ENCODE data around the gene MUC21. TPM values are rescaled to one million over a fixed set of nuclear protein-coding genes. Genes with fewer than 3 reads are reported as not detected.
"Not testable (repeated sequence)": the region's sequence is repeated elsewhere in the genome, so short reads cannot be mapped to it uniquely, and the experiment has no call there.

Gene MUC21
- total RNA-seq, 2 donors from 2014 or later: not detected

DNA sequence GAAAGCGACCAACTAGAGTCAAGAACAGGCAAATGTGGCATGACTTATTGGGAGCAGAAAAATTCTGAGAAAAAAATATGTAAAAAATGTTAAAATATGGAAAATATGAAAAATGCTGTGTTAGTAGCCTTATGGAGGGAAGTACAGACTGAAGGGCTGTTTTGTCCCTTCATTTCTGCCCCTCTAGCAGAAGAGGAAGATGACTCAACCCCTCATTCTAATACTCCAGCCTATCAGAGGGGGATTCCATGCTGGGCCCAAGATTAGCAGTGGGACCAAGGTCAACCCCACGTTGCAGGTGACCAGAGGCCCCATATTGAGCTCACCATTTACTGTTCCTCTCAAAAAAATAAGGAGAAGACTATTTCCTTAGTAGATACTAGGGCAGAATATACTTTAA lies 8.4 kb downstream of the MUC21 start:
- no peak for DNase-seq (ENCODE audit: low spot score)
- no peaks in the 10 kb centered on the region for H3K4me1 ChIP-seq
- H3K9me3 ChIP-seq: no peaks in the 10 kb centered on the region
- no peak overlapping the region for H3K4me3 ChIP-seq
- no peaks in the 10 kb centered on the region for H3K27me3 ChIP-seq
- no peaks in the 10 kb centered on the region for H3K36me3 ChIP-seq
- TF ChIP-seq, protein P1, sequence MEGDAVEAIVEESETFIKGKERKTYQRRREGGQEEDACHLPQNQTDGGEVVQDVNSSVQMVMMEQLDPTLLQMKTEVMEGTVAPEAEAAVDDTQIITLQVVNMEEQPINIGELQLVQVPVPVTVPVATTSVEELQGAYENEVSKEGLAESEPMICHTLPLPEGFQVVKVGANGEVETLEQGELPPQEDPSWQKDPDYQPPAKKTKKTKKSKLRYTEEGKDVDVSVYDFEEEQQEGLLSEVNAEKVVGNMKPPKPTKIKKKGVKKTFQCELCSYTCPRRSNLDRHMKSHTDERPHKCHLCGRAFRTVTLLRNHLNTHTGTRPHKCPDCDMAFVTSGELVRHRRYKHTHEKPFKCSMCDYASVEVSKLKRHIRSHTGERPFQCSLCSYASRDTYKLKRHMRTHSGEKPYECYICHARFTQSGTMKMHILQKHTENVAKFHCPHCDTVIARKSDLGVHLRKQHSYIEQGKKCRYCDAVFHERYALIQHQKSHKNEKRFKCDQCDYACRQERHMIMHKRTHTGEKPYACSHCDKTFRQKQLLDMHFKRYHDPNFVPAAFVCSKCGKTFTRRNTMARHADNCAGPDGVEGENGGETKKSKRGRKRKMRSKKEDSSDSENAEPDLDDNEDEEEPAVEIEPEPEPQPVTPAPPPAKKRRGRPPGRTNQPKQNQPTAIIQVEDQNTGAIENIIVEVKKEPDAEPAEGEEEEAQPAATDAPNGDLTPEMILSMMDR (IDR thresholded peaks at IDR 0.05): no peak
- H3K27ac ChIP-seq: no peak overlapping the region

DNA sequence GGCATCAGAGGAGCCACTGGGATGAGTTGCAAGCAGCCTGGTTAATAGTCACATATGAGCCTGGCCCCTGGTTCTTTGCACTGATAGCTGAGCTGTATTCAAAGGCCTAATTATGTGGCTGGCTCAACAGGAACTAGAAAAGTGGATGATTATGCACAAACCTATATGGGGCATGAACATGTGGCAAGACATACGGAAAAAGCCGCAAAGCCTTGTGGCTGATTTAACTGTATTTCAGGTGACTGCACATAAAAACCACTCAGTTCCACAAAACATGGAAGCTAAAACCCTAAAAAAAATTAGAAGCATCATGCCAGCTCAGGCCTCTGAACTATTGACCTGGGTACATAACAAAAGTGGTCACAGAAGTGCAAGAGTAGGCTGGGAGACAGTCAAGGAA lies 13.8 kb downstream of the MUC21 start:
- no peaks in the 10 kb centered on the region for H3K36me3 ChIP-seq
- H3K27me3 ChIP-seq: no peaks in the 10 kb centered on the region
- TF ChIP-seq, protein P1 (IDR thresholded peaks at IDR 0.05): no peak
- H3K4me3 ChIP-seq: no peak overlapping the region
- no peak overlapping the region for H3K27ac ChIP-seq
- H3K9me3 ChIP-seq: no peaks in the 10 kb centered on the region
- H3K4me1 ChIP-seq: no peaks in the 10 kb centered on the region
- no peak for DNase-seq (ENCODE audit: low spot score)

DNA sequence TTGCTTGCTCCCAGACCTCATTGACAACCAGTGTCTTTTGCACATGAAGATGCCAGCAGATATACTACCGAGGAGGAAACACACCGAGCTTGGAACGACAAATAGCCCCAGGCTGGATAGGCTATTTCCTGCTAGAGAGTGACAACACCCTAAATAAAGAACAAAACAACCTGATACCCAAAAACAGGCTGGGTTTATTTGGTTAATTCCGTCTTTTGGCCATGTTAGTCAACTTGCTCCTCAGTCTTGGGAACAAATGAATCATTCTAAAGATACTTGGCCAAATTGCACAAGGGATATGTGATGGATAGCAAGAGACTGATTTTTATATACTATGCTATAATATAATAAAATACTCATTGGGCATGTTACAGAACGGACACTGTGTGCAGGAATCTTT lies 15.3 kb downstream of the MUC21 start:
- H3K27ac ChIP-seq: no peak overlapping the region
- TF ChIP-seq, protein P1 (IDR thresholded peaks at IDR 0.05): no peak
- H3K36me3 ChIP-seq: no peaks in the 10 kb centered on the region
- no peaks in the 10 kb centered on the region for H3K9me3 ChIP-seq
- H3K4me3 ChIP-seq: no peak overlapping the region
- H3K4me1 ChIP-seq: no peaks in the 10 kb centered on the region
- H3K27me3 ChIP-seq: no peaks in the 10 kb centered on the region
- DNase-seq (ENCODE audit: low spot score): no peak

DNA sequence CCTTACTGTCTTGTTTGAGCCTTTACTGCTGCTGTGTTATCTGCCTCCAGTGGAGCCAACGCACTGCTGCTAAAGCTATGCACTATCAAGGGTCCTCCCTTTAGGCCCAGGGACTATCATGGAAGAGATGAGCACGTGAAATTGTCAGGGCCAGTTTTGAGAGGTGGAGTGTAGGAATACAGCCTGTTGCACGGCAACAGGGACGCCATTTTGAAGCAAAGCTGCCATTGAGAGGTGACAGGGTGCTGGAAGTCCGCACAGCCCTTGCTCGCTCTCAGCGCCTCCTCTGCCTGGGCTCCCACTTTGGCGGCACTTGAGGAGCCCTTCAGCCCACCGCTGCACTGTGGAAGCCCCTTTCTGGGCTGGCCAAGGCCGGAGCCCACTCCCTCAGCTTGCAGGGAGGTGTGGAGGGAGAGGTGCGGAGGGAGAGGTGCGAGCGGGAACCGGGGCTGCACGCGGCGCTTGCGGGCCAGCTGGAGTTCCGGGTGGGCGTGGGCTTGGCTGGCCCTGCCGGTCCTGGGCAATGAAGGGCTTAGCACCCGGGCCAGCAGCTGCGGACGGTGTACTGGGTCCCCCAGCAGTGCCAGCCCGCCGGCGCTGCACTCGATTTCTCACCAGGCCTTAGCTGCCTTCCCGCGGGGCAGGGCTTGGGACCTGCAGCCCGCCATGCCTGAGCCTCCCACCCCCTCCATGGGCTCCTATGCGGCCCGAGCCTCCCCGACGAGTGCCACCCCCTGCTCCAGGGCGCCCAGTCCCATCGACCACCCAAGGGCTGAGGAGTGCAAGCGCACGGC lies 16.7 kb downstream of the MUC21 start:
- not testable (repeated sequence) for H3K27ac ChIP-seq; DNase-seq (ENCODE audit: low spot score); H3K27me3 ChIP-seq; H3K4me3 ChIP-seq; H3K9me3 ChIP-seq; H3K4me1 ChIP-seq; H3K36me3 ChIP-seq

DNA sequence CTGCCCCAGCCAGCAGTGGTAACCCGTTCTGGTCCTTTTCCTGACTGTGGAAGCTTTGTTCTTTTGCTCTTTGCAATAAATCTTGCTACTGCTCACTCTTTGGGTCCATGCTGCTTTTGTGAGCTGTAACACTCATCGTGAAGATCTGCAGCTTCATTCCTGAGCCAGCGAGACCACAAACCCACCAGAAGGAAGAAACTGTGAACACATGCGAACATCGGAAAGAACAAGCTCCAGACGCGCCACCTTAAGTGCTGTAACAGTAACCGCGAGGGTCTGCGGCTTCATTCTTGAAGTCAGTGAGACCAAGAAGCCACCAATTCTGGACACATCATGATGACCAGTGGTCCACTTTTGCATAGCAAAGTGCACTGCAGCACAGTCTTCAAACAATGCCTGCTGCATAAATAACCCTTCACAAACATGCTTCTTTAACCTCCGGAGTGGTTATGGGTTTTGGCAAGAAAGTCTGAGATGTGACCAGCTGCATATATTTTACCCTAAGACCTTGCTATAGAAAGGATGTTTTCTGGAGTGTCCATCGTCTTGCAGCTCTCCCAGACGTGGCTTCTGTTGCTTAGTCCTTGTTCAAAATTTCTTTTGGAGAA lies 17.9 kb downstream of the MUC21 start:
- H3K36me3 ChIP-seq: no peaks in the 10 kb centered on the region
- TF ChIP-seq, protein P1 (IDR thresholded peaks at IDR 0.05): no peak
- peaks cover 0 to 10% of the 10 kb centered on the region in 2 donors for H3K4me1 ChIP-seq
- H3K4me3 ChIP-seq: no peak overlapping the region
- no peak for DNase-seq (ENCODE audit: low spot score)
- no peaks in the 10 kb centered on the region for H3K27me3 ChIP-seq
- no peaks in the 10 kb centered on the region for H3K9me3 ChIP-seq
- H3K27ac ChIP-seq: no peak overlapping the region

DNA sequence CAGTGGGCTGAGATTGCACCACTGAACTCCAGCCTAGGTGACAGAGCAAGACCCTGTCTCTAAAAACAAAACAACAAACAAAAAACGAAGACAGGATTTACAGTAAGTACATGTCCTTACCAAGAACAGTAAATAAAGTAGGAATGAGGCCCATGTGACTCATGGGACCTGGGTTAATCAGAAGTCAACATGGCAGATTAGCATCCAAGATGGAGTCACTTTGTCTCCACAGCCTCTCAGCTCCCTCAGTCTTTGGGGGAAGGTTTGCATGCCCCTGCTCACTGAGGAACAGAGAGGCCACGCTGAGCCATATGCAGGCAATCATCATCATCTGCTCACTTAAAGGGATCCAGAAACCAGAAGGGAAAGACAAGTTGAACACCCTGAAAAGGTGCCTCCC lies 19.0 kb downstream of the MUC21 start:
- TF ChIP-seq, protein P1 (IDR thresholded peaks at IDR 0.05): no peak
- Histone ChIP-seq H3K9me3 (no peaks in the 10 kb centered on the region), H3K4me1 (peaks cover 0 to 10% of the 10 kb centered on the region in 2 donors), H3K36me3 (no peaks in the 10 kb centered on the region), H3K4me3 (no peak overlapping the region), H3K27ac (no peak overlapping the region), H3K27me3 (no peaks in the 10 kb centered on the region)
- no peak for DNase-seq (ENCODE audit: low spot score)

Data from right atrium auricular region (tissue), 2 donors.